ENCODE measurements around the gene DBH.
"Not testable (repeated sequence)": the region's sequence is repeated elsewhere in the genome, so short reads cannot be mapped to it uniquely, and the experiment has no call there.

Gene DBH

DNA sequence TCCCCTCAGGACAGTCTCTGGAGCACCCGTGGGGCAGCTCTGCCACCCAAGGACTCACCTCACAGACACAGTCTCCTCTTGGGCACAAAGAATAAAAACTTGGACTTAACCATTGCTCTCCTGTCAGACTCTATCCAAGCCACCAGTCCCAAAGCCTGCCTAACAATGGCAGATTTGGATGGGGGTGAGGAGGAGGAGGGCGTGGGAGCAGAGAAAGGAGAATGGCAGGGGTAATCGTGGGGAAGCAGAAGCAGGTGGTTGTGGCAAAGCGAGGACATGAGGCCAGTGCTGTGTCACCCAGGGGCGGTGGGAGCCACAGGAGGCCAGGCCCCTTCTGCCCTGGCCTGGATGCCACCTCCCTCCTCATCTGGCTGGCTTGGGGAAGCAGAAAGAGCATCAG is 21.5 kb upstream of the DBH start:
- no peak for TF ChIP-seq POLR2AphosphoS5 (IDR thresholded peaks at IDR 0.05; ENCODE audit: low read depth, low read length)
- TF ChIP-seq POLR2A (IDR thresholded peaks at IDR 0.05; ENCODE audit: low read depth, low read length) = no peak
- no peak for TF ChIP-seq TAF1 (IDR thresholded peaks at IDR 0.05; ENCODE audit: borderline replicate concordance, low read depth, low read length)
- FAIRE-seq (no peak), DNase-seq (ENCODE audit: insufficient read length) (no peak)

DNA sequence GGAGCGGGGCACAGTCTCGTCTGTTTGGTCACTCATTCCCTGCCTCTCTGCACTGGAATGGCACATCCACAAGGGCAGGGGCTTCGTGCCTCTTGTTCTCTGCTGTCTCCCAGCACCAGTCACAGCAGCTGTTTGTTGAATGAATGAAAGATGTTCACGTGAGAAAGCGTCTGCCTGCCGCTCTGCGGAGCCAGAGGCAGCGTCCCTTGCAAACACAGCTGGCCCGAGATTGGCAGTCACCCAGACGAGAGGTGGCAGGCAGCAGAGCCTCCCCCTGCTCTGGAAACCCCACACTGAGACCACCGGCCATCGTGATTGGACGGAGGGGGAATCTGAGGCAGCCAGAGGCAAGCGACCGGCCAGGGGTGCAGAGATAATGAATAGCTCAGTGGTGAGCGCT is 21.0 kb upstream of the DBH start:
- no peak for TF ChIP-seq TAF1 (IDR thresholded peaks at IDR 0.05; ENCODE audit: borderline replicate concordance, low read depth, low read length)
- FAIRE-seq (no peak), DNase-seq (ENCODE audit: insufficient read length) (no peak)

DNA sequence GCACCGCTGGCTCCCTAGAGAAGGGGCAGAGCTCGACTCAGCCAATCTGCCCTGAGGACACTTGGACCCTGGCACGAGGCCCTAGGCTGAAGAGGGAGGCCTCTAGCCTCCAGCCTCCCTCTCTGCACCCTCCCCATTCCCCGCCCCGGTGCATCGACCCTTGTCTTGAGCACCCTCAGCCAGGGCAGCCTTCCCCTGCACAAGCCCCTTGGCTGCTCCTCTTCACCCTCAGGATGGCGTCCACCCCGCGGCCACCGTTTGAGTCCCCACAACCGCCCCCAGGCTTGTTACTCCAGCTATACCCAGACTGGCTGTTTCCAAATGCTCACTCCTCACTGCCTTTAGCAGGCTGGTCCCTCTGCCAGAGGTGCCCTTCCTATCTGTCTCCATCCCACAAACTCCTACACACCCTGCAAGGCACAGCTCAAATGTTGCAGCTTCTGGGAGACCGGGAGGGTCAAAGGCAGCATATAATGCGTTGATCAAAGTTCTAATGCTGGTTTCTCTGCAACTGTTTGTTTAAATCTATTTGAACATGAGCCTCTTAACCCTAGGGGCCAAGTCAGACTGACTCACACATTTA is 20.5 kb upstream of the DBH start:
- no peak for DNase-seq (ENCODE audit: insufficient read length)
- FAIRE-seq = no peak
- TF ChIP-seq TAF1 (IDR thresholded peaks at IDR 0.05; ENCODE audit: borderline replicate concordance, low read depth, low read length) = no peak
- TF ChIP-seq POLR2A (IDR thresholded peaks at IDR 0.05; ENCODE audit: low read depth, low read length) = no peak
- TF ChIP-seq POLR2AphosphoS5 (IDR thresholded peaks at IDR 0.05; ENCODE audit: low read depth, low read length) = no peak

DNA sequence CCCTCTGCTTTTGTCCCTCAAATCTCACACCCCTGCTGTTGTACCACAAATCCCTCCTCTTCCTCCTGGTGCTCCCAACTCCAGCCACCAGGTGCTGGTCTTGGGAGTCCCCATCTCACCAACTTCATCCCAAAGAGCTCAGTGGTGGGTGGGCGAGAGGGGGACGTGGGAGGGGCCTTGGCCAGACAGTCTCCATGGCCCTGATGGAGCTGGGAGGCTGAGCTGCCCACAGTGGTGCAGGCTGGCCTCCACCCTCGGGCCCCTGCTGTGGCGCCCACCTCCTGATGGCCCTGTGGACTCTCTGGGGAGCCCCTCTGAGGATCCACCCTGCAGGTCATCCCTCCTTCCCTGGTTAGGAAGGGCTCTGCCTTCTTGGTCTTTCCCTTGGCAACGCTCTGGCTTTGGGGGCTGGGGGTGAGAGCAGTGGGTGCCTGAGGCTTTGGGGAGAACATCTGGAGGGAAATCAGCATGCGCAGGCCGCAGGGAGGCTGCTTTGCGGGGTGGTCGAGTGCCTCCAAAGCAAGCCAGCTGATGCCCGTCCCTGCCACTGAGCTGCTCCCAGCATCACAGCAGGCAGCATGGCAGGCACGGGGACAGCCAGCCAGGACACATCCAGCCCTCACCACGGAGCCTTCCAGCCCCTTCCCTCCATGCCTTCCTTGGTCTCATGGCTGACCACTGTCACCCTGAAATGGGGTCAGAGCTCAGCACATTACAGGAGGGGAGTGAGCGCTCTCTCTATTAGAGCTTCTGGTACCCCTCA is 19.3 kb upstream of the DBH start:
- FAIRE-seq = no peak
- TF ChIP-seq POLR2A (IDR thresholded peaks at IDR 0.05; ENCODE audit: low read depth, low read length) (no peak), POLR2AphosphoS5 (IDR thresholded peaks at IDR 0.05; ENCODE audit: low read depth, low read length) (no peak), TAF1 (IDR thresholded peaks at IDR 0.05; ENCODE audit: borderline replicate concordance, low read depth, low read length) (no peak)
- DNase-seq (ENCODE audit: insufficient read length) = no peak

DNA sequence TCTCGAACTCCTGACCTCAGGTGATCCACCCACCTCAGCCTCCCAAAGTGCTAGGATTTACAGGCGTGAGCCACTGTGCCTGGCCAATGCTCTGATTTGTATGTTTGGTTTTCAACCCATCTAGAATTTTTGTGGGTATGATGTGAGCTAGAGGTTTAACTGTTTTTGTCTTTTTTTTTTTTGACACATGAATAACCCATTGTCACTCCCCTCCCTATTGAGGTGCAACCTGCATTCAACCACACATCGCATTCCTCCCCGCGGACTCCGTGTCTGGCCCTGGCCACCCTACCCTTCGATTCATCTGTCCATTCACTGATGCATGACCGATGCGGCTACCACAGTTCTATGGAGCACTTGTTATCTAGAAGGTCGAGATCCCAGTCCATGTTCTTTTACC is 17.4 kb upstream of the DBH start:
- no peak for DNase-seq (ENCODE audit: insufficient read length)
- TF ChIP-seq POLR2AphosphoS5 (IDR thresholded peaks at IDR 0.05; ENCODE audit: low read depth, low read length) (no peak), POLR2A (IDR thresholded peaks at IDR 0.05; ENCODE audit: low read depth, low read length) (no peak), TAF1 (IDR thresholded peaks at IDR 0.05; ENCODE audit: borderline replicate concordance, low read depth, low read length) (no peak)
- no peak for FAIRE-seq

DNA sequence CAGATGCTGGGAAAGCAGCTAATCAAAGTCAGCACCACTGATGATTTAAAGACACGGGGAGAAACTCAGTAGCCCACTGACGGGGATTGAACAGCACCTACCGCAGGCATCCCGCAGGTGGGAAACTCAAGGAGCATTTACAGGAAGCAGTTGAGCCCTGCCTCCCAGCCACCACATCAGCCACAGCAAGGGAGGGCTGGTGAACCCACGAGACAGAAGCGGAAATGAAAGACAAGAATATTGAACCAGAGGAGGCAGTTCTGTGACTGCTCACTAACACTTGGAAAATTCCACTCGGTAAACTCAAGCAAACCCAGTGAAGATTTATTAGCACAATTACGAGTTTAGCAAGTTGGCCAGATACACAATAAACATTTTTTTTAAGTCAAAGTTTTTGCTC is 16.4 kb upstream of the DBH start:
- DNase-seq (ENCODE audit: insufficient read length) (no peak), FAIRE-seq (no peak)
- no peak for TF ChIP-seq TAF1 (IDR thresholded peaks at IDR 0.05; ENCODE audit: borderline replicate concordance, low read depth, low read length)
- no peak for TF ChIP-seq POLR2AphosphoS5 (IDR thresholded peaks at IDR 0.05; ENCODE audit: low read depth, low read length)

DNA sequence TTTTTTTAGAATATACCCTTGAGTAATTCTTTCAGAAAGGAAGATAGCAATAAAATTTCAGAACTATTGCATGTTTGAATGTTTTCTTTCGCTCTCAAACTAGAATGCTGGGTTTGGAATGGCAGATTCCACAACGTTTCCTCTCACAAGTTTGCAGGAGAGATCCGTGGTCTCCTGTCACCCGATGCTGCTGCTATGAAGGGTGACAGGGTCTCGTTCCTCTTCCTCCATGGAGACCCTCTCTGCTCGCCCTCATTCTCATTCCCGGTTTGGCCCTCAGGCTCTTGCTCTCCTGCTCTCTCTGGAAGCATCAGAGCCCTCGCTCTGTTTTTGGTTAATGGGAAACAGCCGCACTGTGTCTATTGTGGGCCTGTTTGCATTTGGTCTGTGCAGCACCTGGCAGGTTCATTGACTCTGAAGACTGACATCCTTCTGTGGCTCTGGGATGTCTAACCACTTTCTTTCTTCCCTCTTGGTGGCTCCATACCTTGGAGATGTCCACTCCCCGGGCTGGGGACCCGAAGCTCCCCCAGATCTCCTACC is 14.4 kb upstream of the DBH start:
- TF ChIP-seq TAF1 (IDR thresholded peaks at IDR 0.05; ENCODE audit: borderline replicate concordance, low read depth, low read length) = no peak
- TF ChIP-seq POLR2A (IDR thresholded peaks at IDR 0.05; ENCODE audit: low read depth, low read length) = no peak
- no peak for TF ChIP-seq POLR2AphosphoS5 (IDR thresholded peaks at IDR 0.05; ENCODE audit: low read depth, low read length)
- FAIRE-seq (no peak), DNase-seq (ENCODE audit: insufficient read length) (no peak)

DNA sequence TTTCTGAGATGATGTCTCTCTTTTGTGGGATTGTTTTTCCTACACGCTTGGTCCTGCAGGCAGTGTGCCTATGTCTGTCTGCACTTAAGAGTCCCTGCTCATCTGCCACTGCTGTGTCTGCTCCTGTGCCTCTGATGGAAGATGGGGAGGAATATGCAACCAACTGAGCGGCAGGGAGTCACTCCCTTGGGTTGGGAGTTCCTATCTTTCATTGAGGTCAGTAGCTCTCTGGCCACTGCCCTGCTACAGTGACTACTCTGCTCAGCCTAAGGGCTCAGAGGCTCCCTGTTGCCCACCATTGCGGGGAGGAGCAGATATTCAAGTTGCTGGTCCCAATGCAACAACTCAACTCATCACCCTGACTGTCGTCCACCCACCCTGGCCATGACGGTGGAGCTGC is 13.6 kb upstream of the DBH start:
- no peak for DNase-seq (ENCODE audit: insufficient read length)
- FAIRE-seq = no peak
- TF ChIP-seq POLR2AphosphoS5 (IDR thresholded peaks at IDR 0.05; ENCODE audit: low read depth, low read length) (no peak), POLR2A (IDR thresholded peaks at IDR 0.05; ENCODE audit: low read depth, low read length) (no peak), TAF1 (IDR thresholded peaks at IDR 0.05; ENCODE audit: borderline replicate concordance, low read depth, low read length) (no peak)

DNA sequence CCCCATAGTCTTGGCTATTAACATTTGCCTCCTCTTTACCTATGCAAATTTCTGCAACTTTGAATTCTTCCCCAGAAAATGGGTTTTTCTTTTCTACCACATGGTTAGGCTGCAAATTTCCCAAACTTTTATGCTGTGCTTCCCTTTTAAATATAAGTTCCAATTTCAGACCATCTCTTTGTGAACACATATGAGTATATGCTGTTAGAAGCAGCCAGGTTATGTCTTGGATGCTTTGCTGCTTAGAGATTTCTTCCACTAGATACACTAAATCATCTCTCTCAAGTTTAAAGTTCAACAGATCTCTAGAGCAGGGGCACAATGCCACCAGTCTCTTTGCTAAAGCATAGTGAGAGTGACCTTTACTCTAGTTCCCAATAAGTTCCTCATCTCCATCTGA is 10.2 kb upstream of the DBH start:
- DNase-seq (ENCODE audit: insufficient read length); FAIRE-seq: not testable (repeated sequence)

DNA sequence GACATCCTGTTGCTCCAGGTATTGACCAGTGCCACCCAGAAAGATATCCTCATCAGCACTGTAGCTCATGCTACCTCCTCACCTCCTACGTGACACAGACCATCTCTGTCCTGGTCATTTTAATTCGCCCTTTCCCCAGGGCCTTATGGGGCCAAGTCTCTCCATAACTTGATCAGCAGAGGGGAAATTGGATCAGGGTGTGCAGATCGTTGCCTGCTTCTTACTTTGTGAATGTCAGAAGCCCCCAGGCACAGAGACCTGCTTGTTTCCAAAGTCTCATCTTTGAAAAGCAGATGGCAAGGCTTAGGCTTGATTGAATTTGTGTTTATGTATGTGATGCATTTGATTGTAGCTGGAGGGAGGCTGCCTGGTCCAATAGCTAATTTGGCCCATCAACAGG is 8.8 kb upstream of the DBH start:
- DNase-seq (ENCODE audit: insufficient read length) = no peak
- FAIRE-seq = no peak
- TF ChIP-seq TAF1 (IDR thresholded peaks at IDR 0.05; ENCODE audit: borderline replicate concordance, low read depth, low read length) (no peak), POLR2AphosphoS5 (IDR thresholded peaks at IDR 0.05; ENCODE audit: low read depth, low read length) (no peak), POLR2A (IDR thresholded peaks at IDR 0.05; ENCODE audit: low read depth, low read length) (no peak)

DNA sequence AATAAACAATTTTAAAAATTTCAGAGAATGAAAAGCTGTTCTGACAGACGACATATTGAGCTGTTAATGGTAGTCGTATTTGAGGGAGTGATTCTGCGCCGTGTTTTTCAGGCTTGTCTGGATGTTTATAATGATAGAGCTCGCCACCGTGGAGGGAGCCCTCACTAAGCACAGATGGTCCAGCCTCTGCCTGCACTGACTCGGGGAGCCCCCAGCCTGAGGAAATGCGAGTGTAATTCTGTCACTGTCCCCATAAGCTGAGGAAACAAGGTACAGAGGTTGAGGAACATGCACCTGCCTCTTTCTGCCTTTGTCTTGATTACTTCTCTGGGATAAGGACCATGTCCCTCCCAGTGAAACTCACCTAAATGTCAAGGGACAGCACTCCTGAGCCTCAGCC is 7.4 kb upstream of the DBH start:
- FAIRE-seq (no peak), DNase-seq (ENCODE audit: insufficient read length) (no peak)
- TF ChIP-seq POLR2AphosphoS5 (IDR thresholded peaks at IDR 0.05; ENCODE audit: low read depth, low read length) = no peak
- no peak for TF ChIP-seq POLR2A (IDR thresholded peaks at IDR 0.05; ENCODE audit: low read depth, low read length)
- no peak for TF ChIP-seq TAF1 (IDR thresholded peaks at IDR 0.05; ENCODE audit: borderline replicate concordance, low read depth, low read length)

DNA sequence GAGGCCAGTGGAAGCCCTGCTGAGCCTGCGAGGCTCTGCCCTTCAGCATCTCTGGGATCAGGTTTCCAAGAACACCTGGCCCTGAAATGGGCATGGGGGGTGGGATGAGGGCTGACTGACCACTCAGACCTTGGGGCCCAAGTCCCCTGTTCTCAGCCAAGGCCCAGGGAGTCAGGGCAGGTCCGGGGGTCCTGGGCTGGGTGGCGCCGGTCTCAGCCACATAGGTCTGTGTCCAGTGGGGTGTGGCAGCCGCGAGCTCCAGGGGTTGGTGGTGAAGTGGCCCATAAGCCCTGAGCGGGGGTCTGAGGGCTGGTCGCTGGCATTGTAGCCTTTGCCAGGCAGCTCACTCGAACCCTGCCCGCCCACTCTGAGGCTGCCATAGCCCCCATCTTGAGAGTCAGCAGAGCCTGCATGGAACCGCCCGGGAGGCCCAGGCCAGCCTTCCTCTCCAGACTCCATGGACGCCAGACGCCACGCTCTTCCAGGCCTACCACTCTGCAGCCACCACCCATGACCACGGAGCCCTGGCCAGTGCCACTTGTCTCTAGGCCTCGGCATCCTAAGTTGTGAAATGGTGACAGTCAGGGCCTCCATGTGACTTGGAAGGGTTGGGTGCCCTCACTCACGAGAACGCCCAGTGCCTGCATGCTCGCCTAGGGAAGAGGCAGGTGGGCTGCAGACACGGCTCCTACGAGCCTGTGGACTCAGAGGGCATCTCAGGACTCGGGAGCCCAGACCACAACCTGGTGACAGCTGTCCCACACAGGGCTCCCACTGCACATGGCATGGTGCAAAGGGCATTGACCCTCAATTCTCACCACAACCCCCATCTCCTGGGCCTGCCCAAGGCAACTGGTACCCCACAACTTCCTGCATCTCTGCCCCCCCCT is 6.7 kb upstream of the DBH start:
- DNase-seq (ENCODE audit: insufficient read length) (no peak), FAIRE-seq (no peak)
- TF ChIP-seq POLR2A (IDR thresholded peaks at IDR 0.05; ENCODE audit: low read depth, low read length) (no peak), POLR2AphosphoS5 (IDR thresholded peaks at IDR 0.05; ENCODE audit: low read depth, low read length) (no peak), TAF1 (IDR thresholded peaks at IDR 0.05; ENCODE audit: borderline replicate concordance, low read depth, low read length) (no peak)

Measured in GM12892 (cell line).